ENCODE data around the gene RHO. TPM values are rescaled to one million over a fixed set of nuclear protein-coding genes. Genes with fewer than 3 reads are reported as not detected.
"Not testable (repeated sequence)": the region's sequence is repeated elsewhere in the genome, so short reads cannot be mapped to it uniquely, and the experiment has no call there.

The RHO gene
- not detected for total RNA-seq
- polyA plus RNA-seq: not detected

GRCh38 chr3:129528589-129529100 is at the start of gene RHO:
Gene RHO (plus strand): TSS chr3:129528639. CDS start chr3:129528734, 95 bp downstream.
- H3K4me1 ChIP-seq (ENCODE audit: control insufficient read depth, insufficient read depth, low read length, poor library complexity, severe bottlenecking): no peaks in the 10 kb centered on the region
- no peaks in the 10 kb centered on the region for H3K27me3 Mint-ChIP-seq
- no peaks in the 10 kb centered on the region for H3K27me3 ChIP-seq (ENCODE audit: control insufficient read depth, insufficient read depth, low read length)
- H3K27ac ChIP-seq (ENCODE audit: insufficient read depth, low read length, poor library complexity, severe bottlenecking): no peak within 1 kb of the TSS
- ATAC-seq (ENCODE audit: low read depth in 2 of 2) (no peak), DNase-seq (no peak)
- H3K4me3 Mint-ChIP-seq: no peak within 1 kb of the TSS
- no peaks in the 10 kb centered on the region for H3K4me1 Mint-ChIP-seq
- H3K27ac Mint-ChIP-seq: peak within 1 kb of the TSS in 2 of 3 donors; percentile 59 to 69
- H3K9me3 ChIP-seq (ENCODE audit: control insufficient read depth in 2 of 2, low read length in 2 of 2): no peaks in the 10 kb centered on the region
- H3K4me3 ChIP-seq (ENCODE audit: low read depth, low read length): no peak within 1 kb of the TSS
- H3K36me3 Mint-ChIP-seq: no peaks in the 10 kb centered on the region
- H3K9me3 Mint-ChIP-seq: no peaks in the 10 kb centered on the region
- no peaks in the 10 kb centered on the region for H3K36me3 ChIP-seq (ENCODE audit: control insufficient read depth, insufficient read depth, low read length)

DNA sequence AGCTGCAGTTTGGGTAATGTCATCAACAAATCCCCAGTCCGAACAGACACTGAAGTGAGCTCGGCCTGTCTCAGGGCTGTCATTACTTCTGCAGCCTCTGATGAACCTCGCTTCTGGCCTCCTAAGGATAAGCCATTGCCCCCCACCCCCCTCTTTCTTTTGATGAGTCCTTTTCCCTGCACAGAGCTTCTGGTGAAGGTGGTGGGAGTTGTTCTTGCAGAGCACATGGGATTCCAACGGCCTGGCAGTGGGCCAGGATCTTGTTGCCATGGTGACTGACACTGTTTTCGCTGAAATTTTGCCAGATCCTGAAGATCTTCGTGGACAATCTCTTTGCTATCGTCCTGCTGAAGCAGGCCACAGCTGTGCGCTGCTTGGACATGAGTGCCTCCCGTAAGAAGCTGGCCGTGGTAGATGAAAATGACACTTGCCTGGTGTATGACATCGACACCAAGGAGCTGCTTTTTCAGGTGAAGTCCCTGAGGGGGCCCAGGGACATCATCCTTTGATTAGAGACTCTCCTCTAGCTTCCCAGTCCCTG is 47.1 kb upstream of the RHO start:
- Mint-ChIP-seq H3K36me3 (peaks cover 48% of the 10 kb centered on the region), H3K4me1 (peaks cover 6 to 26% (median 10%) of the 10 kb centered on the region in 4 donors), H3K4me3 (peak overlapping the region in 1 of 4 donors; percentile 76), H3K27ac (peak overlapping the region; percentile 39 to 99 (median 98))
- H3K9me3 ChIP-seq (ENCODE audit: control insufficient read depth in 2 of 2, low read length in 2 of 2); DNase-seq; H3K27me3 ChIP-seq (ENCODE audit: control insufficient read depth, insufficient read depth, low read length); H3K27me3 Mint-ChIP-seq; H3K9me3 Mint-ChIP-seq; H3K4me3 ChIP-seq (ENCODE audit: low read depth, low read length); ATAC-seq (ENCODE audit: low read depth in 2 of 2): not testable (repeated sequence)
- peak overlapping the region; percentile 71 for H3K27ac ChIP-seq (ENCODE audit: insufficient read depth, low read length, poor library complexity, severe bottlenecking)
- peaks cover 18% of the 10 kb centered on the region for H3K4me1 ChIP-seq (ENCODE audit: control insufficient read depth, insufficient read depth, low read length, poor library complexity, severe bottlenecking)
- H3K36me3 ChIP-seq (ENCODE audit: control insufficient read depth, insufficient read depth, low read length): peaks cover 11% of the 10 kb centered on the region

DNA sequence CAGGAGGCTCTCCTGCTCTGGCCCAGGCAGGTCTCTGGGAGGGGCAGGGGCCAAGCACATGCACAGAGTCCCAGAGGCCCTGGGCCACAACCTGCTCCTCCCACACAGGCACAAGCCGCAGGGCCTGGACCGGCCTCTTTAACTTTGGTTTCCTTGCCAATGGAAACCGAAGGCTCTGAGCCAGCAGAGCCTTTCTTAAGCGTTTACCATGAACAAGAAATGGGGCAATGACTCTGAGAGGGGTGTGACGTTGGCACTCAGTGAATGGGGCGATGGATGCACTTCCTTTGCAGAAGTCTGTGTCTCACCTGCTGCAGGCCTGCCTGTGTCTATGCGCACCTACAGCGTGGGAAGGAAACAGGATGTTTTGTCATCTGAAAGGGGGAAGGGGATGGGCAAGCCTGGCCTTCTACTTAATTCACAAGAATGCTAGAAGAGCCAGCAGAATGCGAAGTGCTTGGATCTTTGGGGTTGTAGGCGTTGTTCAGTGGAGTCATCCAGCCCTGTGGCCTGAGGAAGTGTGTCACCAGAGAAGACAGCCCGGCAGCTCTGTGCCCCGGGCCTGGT is 46.6 kb upstream of the RHO start:
- Histone ChIP-seq H3K9me3 (ENCODE audit: control insufficient read depth in 2 of 2, low read length in 2 of 2) (no peaks in the 10 kb centered on the region), H3K4me3 (ENCODE audit: low read depth, low read length) (peak overlapping the region; percentile 7), H3K27ac (ENCODE audit: insufficient read depth, low read length, poor library complexity, severe bottlenecking) (peak overlapping the region; percentile 71), H3K4me1 (ENCODE audit: control insufficient read depth, insufficient read depth, low read length, poor library complexity, severe bottlenecking) (peaks cover 18% of the 10 kb centered on the region), H3K27me3 (ENCODE audit: control insufficient read depth, insufficient read depth, low read length) (no peaks in the 10 kb centered on the region), H3K36me3 (ENCODE audit: control insufficient read depth, insufficient read depth, low read length) (peaks cover 8% of the 10 kb centered on the region)
- ATAC-seq (ENCODE audit: low read depth in 2 of 2) (peak; percentile 98 to 99), DNase-seq (peak; percentile 27 to 87 (median 82))
- Mint-ChIP-seq H3K4me3 (peak overlapping the region in 3 of 4 donors; percentile 4 to 76 (median 67)), H3K9me3 (no peaks in the 10 kb centered on the region), H3K27ac (peak overlapping the region; percentile 33 to 99 (median 98)), H3K36me3 (peaks cover 46% of the 10 kb centered on the region), H3K4me1 (peaks cover 6 to 26% (median 10%) of the 10 kb centered on the region in 4 donors), H3K27me3 (no peaks in the 10 kb centered on the region)

- Histone ChIP-seq H3K27me3 (ENCODE audit: control insufficient read depth, insufficient read depth, low read length) (no peaks in the 10 kb centered on the region), H3K36me3 (ENCODE audit: control insufficient read depth, insufficient read depth, low read length) (peaks cover 3% of the 10 kb centered on the region), H3K9me3 (ENCODE audit: control insufficient read depth in 2 of 2, low read length in 2 of 2) (no peaks in the 10 kb centered on the region), H3K4me1 (ENCODE audit: control insufficient read depth, insufficient read depth, low read length, poor library complexity, severe bottlenecking) (peaks cover 18% of the 10 kb centered on the region), H3K4me3 (ENCODE audit: low read depth, low read length) (no peak overlapping the region), H3K27ac (ENCODE audit: insufficient read depth, low read length, poor library complexity, severe bottlenecking) (peak overlapping the region; percentile 71)
- Mint-ChIP-seq H3K27me3 (no peaks in the 10 kb centered on the region), H3K4me1 (peaks cover 6 to 26% (median 10%) of the 10 kb centered on the region in 4 donors), H3K9me3 (no peaks in the 10 kb centered on the region), H3K27ac (peak overlapping the region in 2 of 3 donors; percentile 98 to 99), H3K4me3 (no peak overlapping the region), H3K36me3 (peaks cover 42% of the 10 kb centered on the region)
- DNase-seq: no peak
- no peak for ATAC-seq (ENCODE audit: low read depth in 2 of 2)
Observed at GRCh38 chr3:129482721-129483120, 45.7 kb upstream of the RHO start.

- Mint-ChIP-seq H3K27ac (no peak overlapping the region), H3K4me1 (peaks cover 6 to 26% (median 10%) of the 10 kb centered on the region in 4 donors), H3K36me3 (peaks cover 40% of the 10 kb centered on the region), H3K9me3 (no peaks in the 10 kb centered on the region), H3K27me3 (no peaks in the 10 kb centered on the region), H3K4me3 (no peak overlapping the region)
- ATAC-seq (ENCODE audit: low read depth in 2 of 2) (no peak), DNase-seq (no peak)
- H3K27me3 ChIP-seq (ENCODE audit: control insufficient read depth, insufficient read depth, low read length): no peaks in the 10 kb centered on the region
- H3K4me1 ChIP-seq (ENCODE audit: control insufficient read depth, insufficient read depth, low read length, poor library complexity, severe bottlenecking): peaks cover 18% of the 10 kb centered on the region
- H3K9me3 ChIP-seq (ENCODE audit: control insufficient read depth in 2 of 2, low read length in 2 of 2): no peaks in the 10 kb centered on the region
- peaks cover 3% of the 10 kb centered on the region for H3K36me3 ChIP-seq (ENCODE audit: control insufficient read depth, insufficient read depth, low read length)
- H3K4me3 ChIP-seq (ENCODE audit: low read depth, low read length): no peak overlapping the region
- no peak overlapping the region for H3K27ac ChIP-seq (ENCODE audit: insufficient read depth, low read length, poor library complexity, severe bottlenecking)
Observed at GRCh38 chr3:129483870-129484269, 44.6 kb upstream of the RHO start.

- not testable (repeated sequence) for H3K9me3 Mint-ChIP-seq; H3K27me3 Mint-ChIP-seq; H3K4me3 ChIP-seq (ENCODE audit: low read depth, low read length); ATAC-seq (ENCODE audit: low read depth in 2 of 2); H3K4me3 Mint-ChIP-seq; H3K9me3 ChIP-seq (ENCODE audit: control insufficient read depth in 2 of 2, low read length in 2 of 2); H3K27me3 ChIP-seq (ENCODE audit: control insufficient read depth, insufficient read depth, low read length); H3K27ac ChIP-seq (ENCODE audit: insufficient read depth, low read length, poor library complexity, severe bottlenecking); DNase-seq; H3K36me3 ChIP-seq (ENCODE audit: control insufficient read depth, insufficient read depth, low read length)
- Mint-ChIP-seq H3K36me3 (peaks cover 37% of the 10 kb centered on the region), H3K27ac (peak overlapping the region in 2 of 3 donors; percentile 6 to 33), H3K4me1 (peaks cover 6 to 26% (median 10%) of the 10 kb centered on the region in 4 donors)
- H3K4me1 ChIP-seq (ENCODE audit: control insufficient read depth, insufficient read depth, low read length, poor library complexity, severe bottlenecking): peaks cover 18% of the 10 kb centered on the region
Observed at GRCh38 chr3:129485146-129485545, 43.3 kb upstream of the RHO start.

DNA sequence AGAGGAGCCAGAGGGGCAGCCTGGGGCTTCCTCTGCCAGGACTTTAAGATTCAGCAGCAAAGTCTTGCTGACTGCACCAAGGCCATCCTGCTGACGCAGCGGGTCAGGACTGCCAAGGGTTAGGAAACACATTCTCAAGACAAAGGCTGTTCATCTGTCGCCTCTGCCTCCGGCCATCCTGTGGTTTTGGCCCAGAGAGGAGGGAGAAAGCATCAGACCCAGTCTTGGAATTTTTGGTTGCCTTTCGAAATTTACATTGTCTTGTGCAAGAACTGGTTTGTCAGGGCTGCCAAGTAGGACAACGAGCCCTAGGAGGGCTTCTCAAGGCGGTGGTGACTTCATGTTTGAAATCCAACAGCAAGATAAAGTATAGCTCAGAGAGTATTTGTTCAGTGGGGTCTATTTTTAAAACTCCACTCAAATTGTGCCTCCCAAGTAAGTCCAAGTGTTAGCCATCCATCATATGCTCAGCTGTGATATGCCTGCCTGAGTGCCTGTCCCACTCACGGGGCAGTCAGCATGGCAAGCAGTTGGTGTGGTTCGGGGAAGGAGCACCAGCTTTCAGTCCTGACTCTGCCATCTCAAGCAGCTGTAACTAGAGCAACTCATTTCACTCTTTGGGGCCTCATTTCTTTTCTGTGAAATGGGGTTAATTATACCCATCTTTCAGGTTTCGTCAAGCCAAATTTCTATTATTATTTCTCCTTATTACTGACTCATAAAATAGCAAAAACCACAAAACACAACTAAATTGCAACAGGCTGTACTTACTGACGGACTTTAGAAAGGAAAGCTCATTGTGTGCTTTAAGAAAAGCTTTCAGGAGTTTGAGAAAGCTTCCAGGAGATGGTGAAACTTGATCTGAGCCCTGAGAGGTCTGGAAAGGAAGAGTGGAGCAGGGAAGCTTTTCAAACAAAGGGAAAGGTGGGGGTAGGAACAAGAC is 42.4 kb upstream of the RHO start:
- H3K27ac Mint-ChIP-seq: peak overlapping the region in 2 of 3 donors; percentile 40 to 75
- peaks cover 18% of the 10 kb centered on the region for H3K4me1 ChIP-seq (ENCODE audit: control insufficient read depth, insufficient read depth, low read length, poor library complexity, severe bottlenecking)
- H3K9me3 ChIP-seq (ENCODE audit: control insufficient read depth in 2 of 2, low read length in 2 of 2): no peaks in the 10 kb centered on the region
- no peaks in the 10 kb centered on the region for H3K27me3 Mint-ChIP-seq
- no peak overlapping the region for H3K27ac ChIP-seq (ENCODE audit: insufficient read depth, low read length, poor library complexity, severe bottlenecking)
- H3K9me3 Mint-ChIP-seq: no peaks in the 10 kb centered on the region
- H3K27me3 ChIP-seq (ENCODE audit: control insufficient read depth, insufficient read depth, low read length): no peaks in the 10 kb centered on the region
- ATAC-seq (ENCODE audit: low read depth in 2 of 2) (no peak), DNase-seq (peak in 1 of 3 donors; percentile 7)
- H3K4me3 ChIP-seq (ENCODE audit: low read depth, low read length): no peak overlapping the region
- H3K4me3 Mint-ChIP-seq: no peak overlapping the region
- peaks cover 6 to 20% (median 10%) of the 10 kb centered on the region in 4 donors for H3K4me1 Mint-ChIP-seq
- H3K36me3 Mint-ChIP-seq: peaks cover 32% of the 10 kb centered on the region
- peaks cover 3% of the 10 kb centered on the region for H3K36me3 ChIP-seq (ENCODE audit: control insufficient read depth, insufficient read depth, low read length)
